IMR-90 (cell line): ENCODE measurements around the gene ETV6. TPM values are rescaled to one million over a fixed set of nuclear protein-coding genes. Genes with fewer than 3 reads are reported as not detected.

Experiments used
- ATAC-seq: fragments of 200-7000 bp; cut with Tn5 transposase; 2 replicates; pipeline ENCODE4 v1.9.1; 2020; ENCODE audit warnings: low read depth, mild to moderate bottlenecking, moderate library complexity
- BruUV-seq: library from RNA; stranded (reverse); fragments of 400-500 nt; replicated peaks from 2 replicates; lab custom pipeline; 2021; lab: Mats Ljungman, UMichigan
- CTCF ChIA-PET: fragments of 300-600 bp; formaldehyde crosslinking; extraction: SDS; loops from one replicate; lab custom pipeline; 2021; ENCODE audit warnings: antibody characterized with exemption; lab: Yijun Ruan, JAX
- POLR2A ChIA-PET: fragments of 300-600 bp; sonication (Branson Sonifier 250); formaldehyde crosslinking; loops from one replicate; lab custom pipeline; 2022; ENCODE audit warnings: antibody characterized with exemption; ENCODE audit not compliant: unreplicated experiment; lab: Charles Lee
- DNase-seq: peaks from one replicate; pipeline ENCODE4 v3.0.0; 2013
- H2AFZ ChIP-seq: replicated peaks from 2 replicates; pipeline ENCODE3; 2013; ENCODE audit warnings: low read length, mild to moderate bottlenecking; ENCODE audit not compliant: poor library complexity
- H2AK5ac ChIP-seq: 2 replicates; pipeline ENCODE4 v1.6.1; 2013; ENCODE audit warnings: low read depth, low read length, inconsistent platforms
- H2AK9ac ChIP-seq: replicated peaks from 2 replicates; pipeline ENCODE3; 2013; ENCODE audit warnings: mild to moderate bottlenecking, low read depth, low read length, moderate library complexity; ENCODE audit not compliant: poor library complexity
- H2BK120ac ChIP-seq: 2 replicates; pipeline ENCODE4 v1.6.1; 2013; ENCODE audit warnings: low read depth, low read length, inconsistent platforms
- H2BK15ac ChIP-seq: 3 replicates; pipeline ENCODE4 v1.6.1; 2013; ENCODE audit warnings: low read depth, low read length, inconsistent platforms
- H2BK20ac ChIP-seq: 2 replicates; pipeline ENCODE4 v1.6.1; 2013; ENCODE audit warnings: low read depth, mild to moderate bottlenecking, inconsistent platforms, low read length, moderate library complexity
- H2BK5ac ChIP-seq: 2 replicates; pipeline ENCODE4 v1.6.1; 2013; ENCODE audit warnings: mild to moderate bottlenecking, low read depth, low read length, inconsistent platforms; ENCODE audit not compliant: poor library complexity, severe bottlenecking
- H3K14ac ChIP-seq: replicated peaks from 2 replicates; pipeline ENCODE4 v1.6.1; 2013; ENCODE audit warnings: low read depth, low read length, inconsistent platforms
- H3K18ac ChIP-seq: 2 replicates; pipeline ENCODE4 v1.6.1; 2013; ENCODE audit warnings: low read depth, low read length, control low read depth
- H3K23ac ChIP-seq: 2 replicates; pipeline ENCODE4 v1.6.1; 2013; ENCODE audit warnings: low read depth, low read length, inconsistent platforms
- H3K27ac ChIP-seq: 2 replicates; pipeline ENCODE4 v1.5.1; 2013; ENCODE audit warnings: mild to moderate bottlenecking, control low read depth, low read length; ENCODE audit not compliant: insufficient read depth
- H3K27me3 ChIP-seq: 2 replicates; pipeline ENCODE4 v1.6.1; 2013; ENCODE audit warnings: low read length; ENCODE audit not compliant: control insufficient read depth, insufficient read depth
- H3K36me3 ChIP-seq: 2 replicates; pipeline ENCODE4 v1.6.1; 2013; ENCODE audit warnings: low read length, mixed read lengths; ENCODE audit not compliant: control insufficient read depth, insufficient read depth
- H3K4ac ChIP-seq: 2 replicates; pipeline ENCODE4 v1.6.1; 2013; ENCODE audit warnings: low read depth, low read length, inconsistent platforms
- H3K4me1 ChIP-seq: 2 replicates; pipeline ENCODE4 v1.6.1; 2013; ENCODE audit warnings: low read length, mixed read lengths; ENCODE audit not compliant: control insufficient read depth, insufficient read depth
- H3K4me2 ChIP-seq: 2 replicates; pipeline ENCODE4 v1.6.1; 2013; ENCODE audit warnings: low read depth, mild to moderate bottlenecking, control low read depth, low read length, moderate library complexity
- H3K4me3 ChIP-seq: 2 replicates; pipeline ENCODE4 v1.5.1; 2013; ENCODE audit warnings: low read depth, mild to moderate bottlenecking, control low read depth, low read length, moderate library complexity; ENCODE audit not compliant: insufficient read depth
- H3K56ac ChIP-seq: 2 replicates; pipeline ENCODE4 v1.6.1; 2013; ENCODE audit warnings: low read length, inconsistent platforms; ENCODE audit not compliant: insufficient read depth; ENCODE audit errors: extremely low read depth
- H3K79me1 ChIP-seq, 2 experiments: 2 replicates each; pipeline ENCODE4 v1.6.1; 2013; ENCODE audit warnings: low read length in 2 of 2, inconsistent platforms in 1 of 2, low read depth in 1 of 2
- H3K9ac ChIP-seq: 2 replicates; pipeline ENCODE4 v1.6.1; 2013; ENCODE audit warnings: low read depth, low read length, control low read depth
- H3K9me1 ChIP-seq: 2 replicates; pipeline ENCODE4 v1.6.1; 2013; ENCODE audit warnings: low read length, inconsistent platforms; ENCODE audit not compliant: insufficient read depth
- H3K9me3 ChIP-seq: 2 replicates; pipeline ENCODE4 v1.6.1; 2013; ENCODE audit warnings: low read length; ENCODE audit not compliant: control insufficient read depth, insufficient read depth
- H4K20me1 ChIP-seq: 2 replicates; pipeline ENCODE4 v1.6.1; 2013; ENCODE audit warnings: low read length, inconsistent platforms; ENCODE audit not compliant: insufficient read depth
- H4K5ac ChIP-seq: 2 replicates; pipeline ENCODE4 v1.6.1; 2013; ENCODE audit warnings: mild to moderate bottlenecking, low read depth, low read length, control low read depth
- H4K8ac ChIP-seq, 2 experiments: 2 replicates each; pipeline ENCODE4 v1.6.1; 2013; ENCODE audit warnings: low read depth in 2 of 2, low read length in 2 of 2, control low read depth in 1 of 2, inconsistent platforms in 1 of 2
- H4K91ac ChIP-seq: 2 replicates; pipeline ENCODE4 v1.6.1; 2013; ENCODE audit warnings: low read depth, low read length, inconsistent platforms; ENCODE audit not compliant: insufficient read depth
- BHLHE40 ChIP-seq: fragments of 150-350 bp; IDR thresholded peaks from 2 replicates; pipeline ENCODE4 v1.6.1; 2016; ENCODE audit warnings: mild to moderate bottlenecking, low read depth, low read length
- CEBPB ChIP-seq: IDR thresholded peaks from 2 replicates; pipeline ENCODE4 v1.6.1; 2012; ENCODE audit warnings: low read depth, low read length, improper control_type of control experiment
- CHD1 ChIP-seq: IDR thresholded peaks from 2 replicates; pipeline ENCODE4 v1.6.1; 2012; ENCODE audit warnings: low read depth, low read length, improper control_type of control experiment
- FOS ChIP-seq: fragments of 150-350 bp; IDR thresholded peaks from 2 replicates; pipeline ENCODE4 v1.6.1; 2016; ENCODE audit warnings: low read depth, low read length
- MAFK ChIP-seq: IDR thresholded peaks from 2 replicates; pipeline ENCODE4 v1.6.1; 2012; ENCODE audit warnings: low read depth, low read length, improper control_type of control experiment
- MAZ ChIP-seq: IDR thresholded peaks from 2 replicates; pipeline ENCODE4 v1.6.1; 2012; ENCODE audit warnings: low read depth, mild to moderate bottlenecking, low read length, improper control_type of control experiment, moderate library complexity, borderline replicate concordance
- MXI1 ChIP-seq: IDR thresholded peaks from 2 replicates; pipeline ENCODE4 v1.6.1; 2012; ENCODE audit warnings: low read depth, mild to moderate bottlenecking, low read length, moderate library complexity, borderline replicate concordance
- NFE2L2 ChIP-seq: fragments of 150-350 bp; IDR thresholded peaks from 2 replicates; pipeline ENCODE4 v1.6.1; 2016; ENCODE audit warnings: low read depth, mild to moderate bottlenecking, low read length
- POLR2A ChIP-seq: IDR thresholded peaks from 2 replicates; pipeline ENCODE4 v1.6.1; 2012; ENCODE audit warnings: mild to moderate bottlenecking, low read depth, low read length
- RAD21 ChIP-seq: IDR thresholded peaks from 2 replicates; pipeline ENCODE4 v1.6.1; 2012; ENCODE audit warnings: low read length, improper control_type of control experiment
- RCOR1 ChIP-seq: IDR thresholded peaks from 2 replicates; pipeline ENCODE4 v1.6.1; 2012; ENCODE audit warnings: mild to moderate bottlenecking, low read length, improper control_type of control experiment; ENCODE audit not compliant: insufficient replicate concordance
- RFX5 ChIP-seq: IDR thresholded peaks from 2 replicates; pipeline ENCODE4 v1.8.0; 2012; ENCODE audit warnings: low read depth, mild to moderate bottlenecking, low read length, moderate library complexity
- WGBS, 2 experiments: methylation state at CpG; one replicate each; pipeline versions ENCODE4 v1.1.5 to v1.1.7; 2013; ENCODE audit warnings: missing lambda C conversion rate in 2 of 2; ENCODE audit not compliant: insufficient read length in 1 of 2; ENCODE audit errors: extremely low coverage in 2 of 2; 5-methylcytosine and 5-hydroxymethylcytosine counted together
- dilution Hi-C: fragments of 300-500 bp; cut with HindIII; formaldehyde crosslinking; loops from one replicate; pipeline ENCODE4 v1.14.3; 2018; ENCODE audit warnings: low sequenced_read_pairs; ENCODE audit not compliant: unreplicated experiment
- in situ Hi-C: fragments of 300-500 bp; cut with MboI; formaldehyde crosslinking; loops from 3 replicates; pipeline ENCODE4 v1.14.3; 2019; ENCODE audit warnings: low sequenced_read_pairs, inconsistent platforms, mixed read lengths
- intact Hi-C: fragments of 100-400 bp; cut with micrococcal nuclease; formaldehyde crosslinking; loops from 2 replicates; pipeline ENCODE4 v1.10.0; 2022
- polyA plus RNA-seq, 3 experiments: library from polyadenylated mRNA; depleted of rRNA; stranded (reverse); fragments of >200 nt; gene quantifications; 2 replicates each; pipeline ENCODE4 v1.2.3, GENCODE V29; 2012; ENCODE audit warnings: low replicate concordance in 1 of 3
- total RNA-seq: library from RNA; depleted of rRNA; stranded (reverse); fragments of >200 nt; gene quantifications from 2 replicates; pipeline ENCODE4 v1.2.3, GENCODE V29; 2012
- TF ChIP-seq, protein P1 (sequence below): fragments of 150-350 bp; IDR thresholded peaks from 2 replicates; pipeline ENCODE4 v1.6.1; 2016; ENCODE audit warnings: low read depth, mild to moderate bottlenecking, low read length, moderate library complexity, borderline replicate concordance
- TF ChIP-seq, protein P2 (sequence below): fragments of 150-350 bp; IDR thresholded peaks from 2 replicates; pipeline ENCODE4 v1.6.1; 2017; ENCODE audit warnings: mild to moderate bottlenecking, antibody characterized with exemption, low read length, low read depth

ETV6 gene
- total and polyA plus RNA-seq, 2 of the 4 experiments (the other 2 are of a cell fraction) = 8.4 to 9.9 TPM

DNA sequence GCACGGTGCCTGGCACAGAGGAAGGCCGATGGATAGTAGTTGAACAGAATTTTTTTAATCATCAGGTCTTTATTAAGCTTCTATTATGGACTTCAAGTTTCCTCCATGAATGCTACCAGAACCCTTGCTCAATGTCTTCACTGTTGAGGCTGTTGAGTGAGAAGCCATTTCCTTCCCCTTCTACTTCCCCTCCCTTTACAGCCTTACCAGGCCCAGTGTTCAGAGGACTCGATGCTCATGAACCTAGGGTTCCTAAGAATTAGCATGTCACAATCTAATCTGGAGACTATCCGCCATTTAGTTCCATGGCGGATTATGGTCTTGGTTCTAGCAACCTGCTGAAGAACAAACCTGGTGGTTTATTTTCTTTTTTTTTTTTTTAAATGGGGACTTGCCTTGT is 17.7 kb downstream of the ETV6 start:
- Histone ChIP-seq H3K4me1 (peaks cover 11% of the 10 kb centered on the region), H4K20me1 (peaks cover 79% of the 10 kb centered on the region), H3K9me3 (no peaks in the 10 kb centered on the region), H3K9me1 (peaks cover 29% of the 10 kb centered on the region), H3K4me3 (no peak overlapping the region), H3K27me3 (no peaks in the 10 kb centered on the region), H2BK5ac (no peak overlapping the region), H4K91ac (no peak overlapping the region), H3K18ac (no peak overlapping the region), H3K23ac (no peak overlapping the region), H2BK15ac (no peak overlapping the region), H3K56ac (no peak overlapping the region), H4K5ac (no peak overlapping the region), H4K8ac (no peak overlapping the region), H2AK5ac (no peak overlapping the region), H2BK120ac (no peak overlapping the region), H3K27ac (no peak overlapping the region), H3K14ac (no peak overlapping the region), H2AK9ac (no peak overlapping the region), H2BK20ac (no peak overlapping the region), H3K36me3 (peaks cover 2% of the 10 kb centered on the region; the same call in 1 of the 2 replicates), H3K79me1 (peaks cover 55 to 93% of the 10 kb centered on the region in 2 experiments), H3K4ac (no peak overlapping the region), H2AFZ (no peak overlapping the region), H3K4me2 (no peak overlapping the region), H3K9ac (no peak overlapping the region)
- ATAC-seq (no peak), DNase-seq (no peak)
- no peak for TF ChIP-seq MAFK
- TF ChIP-seq CHD1 = no peak
- TF ChIP-seq RCOR1 = no peak
- TF ChIP-seq, protein P1, sequence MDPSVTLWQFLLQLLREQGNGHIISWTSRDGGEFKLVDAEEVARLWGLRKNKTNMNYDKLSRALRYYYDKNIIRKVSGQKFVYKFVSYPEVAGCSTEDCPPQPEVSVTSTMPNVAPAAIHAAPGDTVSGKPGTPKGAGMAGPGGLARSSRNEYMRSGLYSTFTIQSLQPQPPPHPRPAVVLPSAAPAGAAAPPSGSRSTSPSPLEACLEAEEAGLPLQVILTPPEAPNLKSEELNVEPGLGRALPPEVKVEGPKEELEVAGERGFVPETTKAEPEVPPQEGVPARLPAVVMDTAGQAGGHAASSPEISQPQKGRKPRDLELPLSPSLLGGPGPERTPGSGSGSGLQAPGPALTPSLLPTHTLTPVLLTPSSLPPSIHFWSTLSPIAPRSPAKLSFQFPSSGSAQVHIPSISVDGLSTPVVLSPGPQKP = no peak
- TF ChIP-seq RAD21 = no peak
- no peak for TF ChIP-seq POLR2A
- no peak for TF ChIP-seq MXI1
- no peak for TF ChIP-seq MAZ
- TF ChIP-seq BHLHE40 = no peak
- no peak for TF ChIP-seq CEBPB
- no peak for TF ChIP-seq FOS
- TF ChIP-seq RFX5 = no peak
- no peak for TF ChIP-seq NFE2L2
- TF ChIP-seq, protein P2, sequence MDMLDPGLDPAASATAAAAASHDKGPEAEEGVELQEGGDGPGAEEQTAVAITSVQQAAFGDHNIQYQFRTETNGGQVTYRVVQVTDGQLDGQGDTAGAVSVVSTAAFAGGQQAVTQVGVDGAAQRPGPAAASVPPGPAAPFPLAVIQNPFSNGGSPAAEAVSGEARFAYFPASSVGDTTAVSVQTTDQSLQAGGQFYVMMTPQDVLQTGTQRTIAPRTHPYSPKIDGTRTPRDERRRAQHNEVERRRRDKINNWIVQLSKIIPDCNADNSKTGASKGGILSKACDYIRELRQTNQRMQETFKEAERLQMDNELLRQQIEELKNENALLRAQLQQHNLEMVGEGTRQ = no peak
- CTCF ChIA-PET = no interaction called here
- WGBS, 2 experiments = no CpG with 5 or more reads among the region's 5 CpGs
- dilution Hi-C loops = no loop called here
- POLR2A ChIA-PET = no interaction called here
- in situ Hi-C loops = no loop called here
- no TSS peak for BruUV-seq
- intact Hi-C loops = no loop called here
